ENCODE data around the gene THAP3.

Gene THAP3

DNA sequence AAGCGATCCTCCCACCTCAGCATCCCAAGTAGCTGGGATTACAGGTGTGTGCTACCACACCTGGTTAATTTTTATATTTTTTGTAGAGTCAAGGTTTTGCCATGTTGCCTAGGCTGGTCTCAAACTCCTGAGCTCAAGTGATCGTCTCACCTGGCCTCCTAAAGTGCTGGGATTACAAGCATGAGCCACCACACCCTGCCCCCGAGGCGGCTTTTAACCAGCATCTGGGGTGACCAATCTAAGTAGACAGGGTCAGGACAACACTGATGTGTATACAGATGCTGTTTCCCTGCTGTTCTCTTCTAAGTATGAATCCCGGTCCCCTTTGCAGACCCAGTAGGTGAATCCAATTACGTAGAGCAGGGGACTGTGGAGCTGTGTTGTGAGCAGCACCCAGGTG, 23.9 kb downstream of the THAP3 start:
- no peak overlapping the region for H3K18ac ChIP-seq (ENCODE audit: low read length)
- no CpG with 5 or more reads among the region's 6 CpGs for WGBS (ENCODE audit: extremely low coverage, insufficient coverage, low lambda C conversion rate)
- H3K27ac ChIP-seq (ENCODE audit: low read depth, low read length) = no peak overlapping the region
- no peak overlapping the region for H3K23ac ChIP-seq (ENCODE audit: low read length)
- no peaks in the 10 kb centered on the region for H3K79me2 ChIP-seq (ENCODE audit: control insufficient read depth, insufficient read depth, low read length)
- H3K4me3 ChIP-seq (ENCODE audit: low read length) = no peak overlapping the region
- no peaks in the 10 kb centered on the region for H3K27me3 ChIP-seq (ENCODE audit: insufficient read depth, low read length, poor library complexity)
- H2BK15ac ChIP-seq (replicated peaks; ENCODE audit: low read depth) = no peak overlapping the region
- no peak overlapping the region for H4K5ac ChIP-seq (ENCODE audit: low read length)
- no peak overlapping the region for H3K9ac ChIP-seq (ENCODE audit: low read length)
- H3K4me1 ChIP-seq (ENCODE audit: control insufficient read depth, low read depth, low read length) = no peaks in the 10 kb centered on the region
- no peaks in the 10 kb centered on the region for H3K79me1 ChIP-seq (ENCODE audit: low read length)
- DNase-seq = no peak
- H2BK120ac ChIP-seq (ENCODE audit: low read depth, low read length) = no peak overlapping the region
- H3K4me2 ChIP-seq (ENCODE audit: low read length) = no peak overlapping the region
- no peak overlapping the region for H3K56ac ChIP-seq (ENCODE audit: low read length)
- H2BK5ac ChIP-seq (ENCODE audit: low read length) = no peak overlapping the region
- peaks cover 12% of the 10 kb centered on the region for H3K36me3 ChIP-seq (ENCODE audit: control insufficient read depth, insufficient read depth, low read length)
- no peak overlapping the region for H2AK5ac ChIP-seq (ENCODE audit: low read length)
- no peak overlapping the region for H4K8ac ChIP-seq (ENCODE audit: low read depth, low read length)
- no peak overlapping the region for H3K4ac ChIP-seq (ENCODE audit: low read depth, low read length)

DNA sequence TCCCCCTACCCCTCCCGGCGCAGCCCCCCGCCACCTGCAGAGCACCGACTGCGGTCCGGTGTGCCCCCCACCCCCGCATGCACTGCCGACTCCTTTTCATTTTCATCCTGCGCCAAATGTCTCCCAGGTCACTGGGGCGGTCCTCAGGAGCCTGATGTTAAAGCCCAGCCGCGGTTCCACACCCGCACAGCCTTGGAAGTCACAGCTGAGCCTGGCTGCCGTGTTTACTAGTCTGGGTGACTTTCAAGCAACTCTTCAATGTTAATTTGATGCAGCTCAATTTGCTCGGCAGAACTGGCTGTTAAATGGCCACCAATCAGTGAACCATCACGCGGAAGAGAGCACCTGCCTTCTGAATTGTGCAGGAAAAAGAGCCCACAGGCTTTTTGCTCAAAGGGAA, 27.2 kb downstream of the THAP3 start:
- no peak overlapping the region for H4K5ac ChIP-seq (ENCODE audit: low read length)
- H3K27me3 ChIP-seq (ENCODE audit: insufficient read depth, low read length, poor library complexity) = no peaks in the 10 kb centered on the region
- H3K56ac ChIP-seq (ENCODE audit: low read length) = no peak overlapping the region
- H4K8ac ChIP-seq (ENCODE audit: low read depth, low read length) = no peak overlapping the region
- no CpG with 5 or more reads among the region's 17 CpGs for WGBS (ENCODE audit: extremely low coverage, insufficient coverage, low lambda C conversion rate)
- no peak overlapping the region for H3K4ac ChIP-seq (ENCODE audit: low read depth, low read length)
- H3K4me3 ChIP-seq (ENCODE audit: low read length) = no peak overlapping the region
- H3K4me2 ChIP-seq (ENCODE audit: low read length) = no peak overlapping the region
- H3K23ac ChIP-seq (ENCODE audit: low read length) = no peak overlapping the region
- H2BK120ac ChIP-seq (ENCODE audit: low read depth, low read length) = no peak overlapping the region
- H2AK5ac ChIP-seq (ENCODE audit: low read length) = no peak overlapping the region
- no peak overlapping the region for H2BK15ac ChIP-seq (replicated peaks; ENCODE audit: low read depth)
- no peaks in the 10 kb centered on the region for H3K79me2 ChIP-seq (ENCODE audit: control insufficient read depth, insufficient read depth, low read length)
- no peak overlapping the region for H2BK5ac ChIP-seq (ENCODE audit: low read length)
- no peak overlapping the region for H3K27ac ChIP-seq (ENCODE audit: low read depth, low read length)
- H3K18ac ChIP-seq (ENCODE audit: low read length) = no peak overlapping the region
- no peaks in the 10 kb centered on the region for H3K4me1 ChIP-seq (ENCODE audit: control insufficient read depth, low read depth, low read length)
- H3K36me3 ChIP-seq (ENCODE audit: control insufficient read depth, insufficient read depth, low read length) = peaks cover 7% of the 10 kb centered on the region
- H3K9ac ChIP-seq (ENCODE audit: low read length) = no peak overlapping the region
- DNase-seq = no peak
- H3K79me1 ChIP-seq (ENCODE audit: low read length) = no peaks in the 10 kb centered on the region

DNA sequence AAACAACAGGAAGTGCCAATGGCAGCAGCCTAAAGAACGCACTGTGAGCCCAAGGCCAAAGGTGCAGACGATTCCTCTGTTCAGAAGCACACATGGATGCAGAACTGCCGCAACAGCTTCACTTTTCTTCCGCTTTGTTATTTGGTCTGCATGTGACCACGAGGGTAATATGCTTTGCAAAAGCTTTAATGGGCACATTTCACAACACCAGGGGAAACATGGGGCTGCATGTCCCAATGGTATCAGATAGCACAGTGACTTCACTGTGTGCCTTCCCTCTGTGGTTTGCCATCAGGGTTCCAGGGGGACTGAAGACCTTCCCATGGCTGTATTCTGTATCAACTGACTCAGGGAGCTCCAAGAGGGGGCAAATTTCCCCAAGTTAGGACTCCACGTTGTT, 28.3 kb downstream of the THAP3 start:
- Histone ChIP-seq H3K9ac (ENCODE audit: low read length) (no peak overlapping the region), H4K5ac (ENCODE audit: low read length) (no peak overlapping the region), H3K4me3 (ENCODE audit: low read length) (no peak overlapping the region), H3K4me1 (ENCODE audit: control insufficient read depth, low read depth, low read length) (no peaks in the 10 kb centered on the region), H3K4ac (ENCODE audit: low read depth, low read length) (no peak overlapping the region), H2AK5ac (ENCODE audit: low read length) (no peak overlapping the region), H4K8ac (ENCODE audit: low read depth, low read length) (no peak overlapping the region), H2BK15ac (replicated peaks; ENCODE audit: low read depth) (no peak overlapping the region), H2BK120ac (ENCODE audit: low read depth, low read length) (no peak overlapping the region), H3K79me1 (ENCODE audit: low read length) (peaks cover 2% of the 10 kb centered on the region), H3K27ac (ENCODE audit: low read depth, low read length) (no peak overlapping the region), H3K18ac (ENCODE audit: low read length) (no peak overlapping the region), H3K23ac (ENCODE audit: low read length) (no peak overlapping the region), H2BK5ac (ENCODE audit: low read length) (no peak overlapping the region), H3K56ac (ENCODE audit: low read length) (no peak overlapping the region), H3K36me3 (ENCODE audit: control insufficient read depth, insufficient read depth, low read length) (peaks cover 7% of the 10 kb centered on the region), H3K27me3 (ENCODE audit: insufficient read depth, low read length, poor library complexity) (no peaks in the 10 kb centered on the region), H3K79me2 (ENCODE audit: control insufficient read depth, insufficient read depth, low read length) (no peaks in the 10 kb centered on the region), H3K4me2 (ENCODE audit: low read length) (no peak overlapping the region)
- DNase-seq = no peak
- WGBS (ENCODE audit: extremely low coverage, insufficient coverage, low lambda C conversion rate) = no CpG with 5 or more reads among the region's 6 CpGs

DNA sequence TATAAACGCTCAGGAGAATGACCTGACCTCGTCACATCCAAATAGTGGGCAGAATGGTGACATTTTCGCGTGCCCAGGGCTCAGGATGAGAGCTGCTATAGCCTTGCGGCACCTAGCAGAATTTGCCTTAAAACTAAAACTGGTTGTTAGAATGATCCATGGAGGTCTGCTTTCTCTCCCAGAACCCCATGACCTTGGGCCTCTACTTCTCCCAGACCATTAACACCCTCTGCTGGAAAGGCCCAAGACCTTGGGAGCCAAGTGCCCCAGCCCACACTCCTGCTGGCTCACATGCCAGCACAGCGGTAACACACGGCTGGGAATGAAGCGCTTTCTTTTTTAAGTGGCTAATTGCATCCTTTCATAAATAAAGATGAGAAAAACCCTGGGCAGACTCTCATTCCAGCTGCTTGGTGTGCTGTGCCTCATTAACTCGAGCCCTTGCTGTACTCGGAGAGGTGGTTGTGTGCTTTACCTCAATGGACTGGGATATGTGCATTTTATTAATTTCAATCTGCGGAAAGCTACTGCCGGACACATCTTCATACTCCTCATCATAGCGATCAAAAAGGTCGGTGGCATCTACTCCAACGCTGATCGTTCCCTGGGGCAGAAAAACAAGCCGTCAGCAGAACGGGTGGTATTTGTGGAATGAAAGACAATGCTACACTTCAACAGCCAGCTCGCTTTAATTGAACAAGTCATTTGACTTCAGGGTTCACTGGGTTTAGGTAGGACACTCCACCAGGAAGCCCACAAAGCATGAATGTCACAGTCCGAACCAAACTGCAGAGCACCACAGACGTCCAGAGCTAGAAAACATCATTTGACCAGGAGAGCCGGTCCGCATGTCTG, 29.0 kb downstream of the THAP3 start:
- Histone ChIP-seq H3K4me3 (ENCODE audit: low read length) (no peak overlapping the region), H2BK5ac (ENCODE audit: low read length) (no peak overlapping the region), H3K9ac (ENCODE audit: low read length) (no peak overlapping the region), H4K8ac (ENCODE audit: low read depth, low read length) (no peak overlapping the region), H2BK15ac (replicated peaks; ENCODE audit: low read depth) (no peak overlapping the region), H3K79me2 (ENCODE audit: control insufficient read depth, insufficient read depth, low read length) (no peaks in the 10 kb centered on the region), H3K18ac (ENCODE audit: low read length) (no peak overlapping the region), H3K27me3 (ENCODE audit: insufficient read depth, low read length, poor library complexity) (no peaks in the 10 kb centered on the region), H3K79me1 (ENCODE audit: low read length) (peaks cover 2% of the 10 kb centered on the region), H3K4me2 (ENCODE audit: low read length) (no peak overlapping the region), H3K23ac (ENCODE audit: low read length) (no peak overlapping the region), H3K4me1 (ENCODE audit: control insufficient read depth, low read depth, low read length) (no peaks in the 10 kb centered on the region), H2AK5ac (ENCODE audit: low read length) (no peak overlapping the region), H3K56ac (ENCODE audit: low read length) (no peak overlapping the region), H2BK120ac (ENCODE audit: low read depth, low read length) (no peak overlapping the region), H3K4ac (ENCODE audit: low read depth, low read length) (no peak overlapping the region), H4K5ac (ENCODE audit: low read length) (no peak overlapping the region), H3K27ac (ENCODE audit: low read depth, low read length) (no peak overlapping the region), H3K36me3 (ENCODE audit: control insufficient read depth, insufficient read depth, low read length) (peaks cover 7% of the 10 kb centered on the region)
- DNase-seq = no peak
- no CpG with 5 or more reads among the region's 23 CpGs for WGBS (ENCODE audit: extremely low coverage, insufficient coverage, low lambda C conversion rate)

DNA sequence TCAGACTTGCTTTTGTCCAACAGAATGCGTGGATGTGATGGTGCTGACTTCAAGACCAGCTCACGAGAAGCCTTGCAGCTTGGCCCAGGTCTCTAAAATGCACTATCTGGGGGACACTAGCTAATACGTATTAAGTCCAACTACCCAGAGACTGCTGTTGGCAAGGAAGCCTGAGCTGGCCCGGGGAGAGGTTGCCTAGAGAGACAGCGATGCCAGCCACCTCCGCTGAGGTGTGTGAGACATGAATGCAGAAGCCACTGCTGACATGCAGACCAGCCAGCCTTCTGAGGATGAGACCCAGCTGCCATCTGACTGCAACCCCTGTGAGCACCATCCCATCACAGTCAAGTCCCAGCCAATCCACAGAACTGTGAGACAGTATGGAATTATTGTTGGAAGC, 32.5 kb downstream of the THAP3 start:
- no peak overlapping the region for H3K56ac ChIP-seq (ENCODE audit: low read length)
- H2BK120ac ChIP-seq (ENCODE audit: low read depth, low read length) = no peak overlapping the region
- no peak overlapping the region for H3K4me3 ChIP-seq (ENCODE audit: low read length)
- no peak overlapping the region for H2BK5ac ChIP-seq (ENCODE audit: low read length)
- H3K79me2 ChIP-seq (ENCODE audit: control insufficient read depth, insufficient read depth, low read length) = no peaks in the 10 kb centered on the region
- H4K5ac ChIP-seq (ENCODE audit: low read length) = no peak overlapping the region
- no peak for DNase-seq
- H3K4me1 ChIP-seq (ENCODE audit: control insufficient read depth, low read depth, low read length) = no peaks in the 10 kb centered on the region
- peaks cover 3% of the 10 kb centered on the region for H3K36me3 ChIP-seq (ENCODE audit: control insufficient read depth, insufficient read depth, low read length)
- H3K4me2 ChIP-seq (ENCODE audit: low read length) = no peak overlapping the region
- no peak overlapping the region for H3K23ac ChIP-seq (ENCODE audit: low read length)
- no peaks in the 10 kb centered on the region for H3K27me3 ChIP-seq (ENCODE audit: insufficient read depth, low read length, poor library complexity)
- no peak overlapping the region for H2BK15ac ChIP-seq (replicated peaks; ENCODE audit: low read depth)
- H3K79me1 ChIP-seq (ENCODE audit: low read length) = peaks cover 5% of the 10 kb centered on the region
- no peak overlapping the region for H3K18ac ChIP-seq (ENCODE audit: low read length)
- H2AK5ac ChIP-seq (ENCODE audit: low read length) = no peak overlapping the region
- H4K8ac ChIP-seq (ENCODE audit: low read depth, low read length) = no peak overlapping the region
- no CpG with 5 or more reads among the region's 6 CpGs for WGBS (ENCODE audit: extremely low coverage, insufficient coverage, low lambda C conversion rate)
- H3K27ac ChIP-seq (ENCODE audit: low read depth, low read length) = no peak overlapping the region
- no peak overlapping the region for H3K9ac ChIP-seq (ENCODE audit: low read length)
- no peak overlapping the region for H3K4ac ChIP-seq (ENCODE audit: low read depth, low read length)
